Measurements from ENCODE around the gene CECR2.

DNA sequence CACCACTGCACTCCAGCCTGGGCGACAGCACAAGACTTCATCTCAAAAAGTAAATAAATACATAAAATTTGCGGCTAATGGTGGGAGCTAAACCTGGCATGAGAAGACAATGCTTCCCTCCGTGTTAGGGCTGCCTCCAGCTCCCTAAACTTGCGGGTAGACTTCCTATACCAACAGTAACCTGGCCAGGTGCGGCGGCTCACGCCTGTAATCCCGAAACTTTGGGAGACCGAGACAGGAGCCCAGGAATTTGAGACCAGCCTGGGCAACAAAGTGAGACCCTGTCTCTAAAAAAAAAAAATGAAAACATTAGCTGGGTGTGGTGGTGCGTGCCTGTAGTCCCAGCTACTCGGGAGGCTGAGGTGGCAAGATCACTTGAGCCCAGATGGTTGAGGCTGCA, 219.3 kb downstream of the CECR2 start:
- TF ChIP-seq POLR2A (IDR thresholded peaks at IDR 0.05) = no peak
- TF ChIP-seq, protein P1, sequence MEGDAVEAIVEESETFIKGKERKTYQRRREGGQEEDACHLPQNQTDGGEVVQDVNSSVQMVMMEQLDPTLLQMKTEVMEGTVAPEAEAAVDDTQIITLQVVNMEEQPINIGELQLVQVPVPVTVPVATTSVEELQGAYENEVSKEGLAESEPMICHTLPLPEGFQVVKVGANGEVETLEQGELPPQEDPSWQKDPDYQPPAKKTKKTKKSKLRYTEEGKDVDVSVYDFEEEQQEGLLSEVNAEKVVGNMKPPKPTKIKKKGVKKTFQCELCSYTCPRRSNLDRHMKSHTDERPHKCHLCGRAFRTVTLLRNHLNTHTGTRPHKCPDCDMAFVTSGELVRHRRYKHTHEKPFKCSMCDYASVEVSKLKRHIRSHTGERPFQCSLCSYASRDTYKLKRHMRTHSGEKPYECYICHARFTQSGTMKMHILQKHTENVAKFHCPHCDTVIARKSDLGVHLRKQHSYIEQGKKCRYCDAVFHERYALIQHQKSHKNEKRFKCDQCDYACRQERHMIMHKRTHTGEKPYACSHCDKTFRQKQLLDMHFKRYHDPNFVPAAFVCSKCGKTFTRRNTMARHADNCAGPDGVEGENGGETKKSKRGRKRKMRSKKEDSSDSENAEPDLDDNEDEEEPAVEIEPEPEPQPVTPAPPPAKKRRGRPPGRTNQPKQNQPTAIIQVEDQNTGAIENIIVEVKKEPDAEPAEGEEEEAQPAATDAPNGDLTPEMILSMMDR (IDR thresholded peaks at IDR 0.05) = no peak
